DMS114 treated with DMSO at 0.1 percent for 48 hours (cell line): ENCODE data around the gene PREB.
A peak's percentile ranks its signal among the peaks of the same experiment; 100 is the strongest.

ENCODE experiments used
- DNase-seq: peaks from one replicate; lab custom pipeline; 2025; ENCODE audit not compliant: unreplicated experiment; lab: John Stamatoyannopoulos, UW

PREB gene

GRCh38 chr2:27096748-27097297 is 37.6 kb downstream of the PREB start:
- no peak for DNase-seq

- peak; percentile 7 for DNase-seq
Measured at GRCh38 chr2:27095745-27096651, 38.4 kb downstream of the PREB start.

GRCh38 chr2:27095427-27095744 is 39.0 kb downstream of the PREB start:
- no peak for DNase-seq

GRCh38 chr2:27094353-27094984 is 40.0 kb downstream of the PREB start:
- no peak for DNase-seq

GRCh38 chr2:27093430-27094352 is 40.7 kb downstream of the PREB start:
- DNase-seq, result no peak

GRCh38 chr2:27092696-27093429 is 41.6 kb downstream of the PREB start:
- DNase-seq, result no peak

- DNase-seq, result no peak
Measured at GRCh38 chr2:27091746-27092695, 42.4 kb downstream of the PREB start.

GRCh38 chr2:27089111-27089954 is 45.1 kb downstream of the PREB start:
- no peak for DNase-seq

- no peak for DNase-seq
Measured at GRCh38 chr2:27088634-27089033, 45.8 kb downstream of the PREB start.

- no peak for DNase-seq
Measured at GRCh38 chr2:27087823-27088410, 46.5 kb downstream of the PREB start.

- no peak for DNase-seq
Measured at GRCh38 chr2:27086724-27087593, 47.5 kb downstream of the PREB start, which contains the start of gene KHK. Gene KHK (plus strand): TSS chr2:27086772. CDS start chr2:27087260, 488 bp downstream.

GRCh38 chr2:27086090-27086723 is 48.2 kb downstream of the PREB start:
- DNase-seq, result peak; percentile 77

- DNase-seq, result peak; percentile 14
Measured at GRCh38 chr2:27085673-27086089, 48.8 kb downstream of the PREB start.

GRCh38 chr2:27085062-27085672 is 49.3 kb downstream of the PREB start:
- DNase-seq, result no peak

- DNase-seq, result no peak
Measured at GRCh38 chr2:27084297-27085061, 50.0 kb downstream of the PREB start.
